ENCODE data around the gene DNAI7.

DNA sequence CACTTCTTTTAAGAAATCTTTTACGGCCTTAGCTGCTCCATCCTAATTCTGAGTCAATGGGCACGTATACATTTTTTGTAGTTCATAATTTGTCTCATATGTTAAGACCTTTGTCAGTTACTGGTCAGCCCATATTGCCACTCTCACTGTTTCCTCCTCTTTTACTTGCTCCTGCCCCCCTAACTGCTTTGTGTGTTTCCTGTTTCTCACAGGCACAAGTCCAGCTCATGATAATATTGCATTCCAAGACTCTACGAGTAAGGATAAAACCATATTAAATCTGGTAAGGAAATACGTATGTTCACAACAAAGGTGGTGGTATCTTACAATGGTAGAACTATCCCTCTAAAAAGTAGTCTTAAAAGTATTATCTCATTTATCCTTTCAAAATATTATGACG lies 111.7 kb downstream of the DNAI7 start:
- no peak for TF ChIP-seq POLR2A (IDR thresholded peaks at IDR 0.05; ENCODE audit: borderline replicate concordance, extremely low read depth, insufficient read depth, insufficient read length)
- no peak for TF ChIP-seq ZNF274 (IDR thresholded peaks at IDR 0.05; ENCODE audit: low read depth, low read length)

All from HCT116 (cell line).